K562 (cell line): ENCODE data around the gene CBX2. TPM values are rescaled to one million over a fixed set of nuclear protein-coding genes. Genes with fewer than 3 reads are reported as not detected.
A peak's percentile ranks its signal among the peaks of the same experiment; 100 is the strongest.

Experiments used
- ATAC-seq: fragments of 200-7000 bp; cut with Tn5 transposase; 3 replicates; pipeline ENCODE4 v1.9.1; 2020; ENCODE audit warnings: moderate library complexity
- BruUV-seq: library from RNA; stranded (reverse); fragments of 400-500 nt; replicated peaks from 2 replicates; lab custom pipeline; 2021; lab: Mats Ljungman, UMichigan
- CTCF ChIA-PET: fragments of 300-600 bp; formaldehyde crosslinking; extraction: SDS; loops from one replicate; lab custom pipeline; 2021; ENCODE audit warnings: low intra/inter-chr PET ratio; lab: Yijun Ruan, JAX
- POLR2A ChIA-PET: fragments of 300-600, 350-650 bp; sonication (Branson Sonifier 250); formaldehyde crosslinking; extraction: SDS; loops from one replicate; lab custom pipeline; 2021; ENCODE audit warnings: antibody characterized with exemption, inconsistent platforms; lab: Yijun Ruan, JAX
- DNase-seq, 4 experiments: peaks; one replicate each; pipeline versions ENCODE4 v3.0.0 to v3.0.0-alpha.2; 2011 to 2018; ENCODE audit warnings: low spot score in 3 of 4, mixed read lengths in 3 of 4; ENCODE audit errors: extremely low read depth in 1 of 4
- FAIRE-seq: peaks from 2 replicates; lab custom pipeline; 2011; peaks lifted over from hg19 to GRCh38; lab: Jason Lieb, UNC
- H2AFZ ChIP-seq: 2 replicates; pipeline ENCODE4 v1.6.0; 2011; ENCODE audit warnings: low read depth, low read length, control low read depth, inconsistent platforms
- H3K27ac ChIP-seq: fragments of 200-600 bp; 3 replicates; pipeline ENCODE4 v1.8.0; 2011; ENCODE audit warnings: low read depth, mild to moderate bottlenecking, control low read depth, inconsistent platforms, low read length, moderate library complexity, mixed read lengths; ENCODE audit errors: extremely low read depth
- H3K27me3 ChIP-seq, 2 experiments: fragments of 300-600 bp in 1 of 2; 2 replicates in 1 of 2; 3 replicates in 1 of 2; pipeline versions ENCODE4 v1.6.0 to v1.8.0; 2011; ENCODE audit warnings: inconsistent platforms in 2 of 2, low read length in 2 of 2, mild to moderate bottlenecking in 1 of 2, mixed read lengths in 1 of 2, moderate library complexity in 1 of 2; ENCODE audit not compliant: control insufficient read depth in 2 of 2, insufficient read depth in 2 of 2
- H3K36me3 ChIP-seq: fragments of 300-600 bp; 3 replicates; pipeline ENCODE4 v1.8.0; 2011; ENCODE audit warnings: mild to moderate bottlenecking, low read length, inconsistent platforms; ENCODE audit not compliant: control insufficient read depth, insufficient read depth
- H3K4me1 ChIP-seq, 2 experiments: fragments of 200-600 bp in 1 of 2; replicated peaks in 1 of 2; 2 replicates in 1 of 2; 3 replicates in 1 of 2; pipeline versions ENCODE4 v1.5.1 to v1.8.0; 2011; ENCODE audit warnings: inconsistent platforms in 2 of 2, low read length in 2 of 2, mild to moderate bottlenecking in 1 of 2, mixed read lengths in 1 of 2, moderate library complexity in 1 of 2; ENCODE audit not compliant: control insufficient read depth in 2 of 2, insufficient read depth in 2 of 2
- H3K4me2 ChIP-seq: 2 replicates; pipeline ENCODE4 v1.6.1; 2011; ENCODE audit warnings: low read length, control low read depth, inconsistent platforms, mixed read lengths; ENCODE audit not compliant: insufficient read depth
- H3K4me3 ChIP-seq: fragments of 200-600 bp; sonication (generic), shearing (Covaris generic); 2 replicates; pipeline ENCODE4 v1.5.1; 2016; ENCODE audit warnings: control low read depth, inconsistent platforms
- H3K79me2 ChIP-seq: fragments of 200-600 bp; 3 replicates; pipeline ENCODE4 v1.8.0; 2011; ENCODE audit warnings: low read length, inconsistent platforms; ENCODE audit not compliant: control insufficient read depth, insufficient read depth
- H3K9ac ChIP-seq, 2 experiments: 2 replicates each; pipeline versions ENCODE4 v1.6.0 to v1.6.1; 2011; ENCODE audit warnings: low read depth in 2 of 2, low read length in 2 of 2, control low read depth in 1 of 2, inconsistent platforms in 1 of 2, mild to moderate bottlenecking in 1 of 2, mixed read lengths in 1 of 2; ENCODE audit not compliant: insufficient read depth in 1 of 2
- H3K9me1 ChIP-seq: one replicate; pipeline ENCODE4 v1.6.0; 2011; ENCODE audit warnings: inconsistent platforms, mild to moderate bottlenecking, low read length, moderate library complexity; ENCODE audit not compliant: control insufficient read depth, insufficient read depth
- H3K9me3 ChIP-seq: replicated peaks from 2 replicates; pipeline ENCODE4 v1.5.1; 2011; ENCODE audit warnings: low read depth, low read length, inconsistent platforms; ENCODE audit not compliant: control insufficient read depth, insufficient read depth
- H4K20me1 ChIP-seq: replicated peaks from 2 replicates; pipeline ENCODE4 v1.6.1; 2011; ENCODE audit warnings: low read length, inconsistent platforms, mixed read lengths; ENCODE audit not compliant: control insufficient read depth, insufficient read depth
- CBX2 ChIP-seq: fragments of 200-600 bp; sonication (generic); IDR thresholded peaks from one replicate; pipeline ENCODE4 v1.6.1; 2012; ENCODE audit warnings: mild to moderate bottlenecking, low read length, inconsistent platforms; ENCODE audit not compliant: insufficient read depth, poor library complexity, severe bottlenecking
- CTBP1 ChIP-seq: fragments of 450-650 bp; IDR thresholded peaks from 2 replicates; pipeline ENCODE4 v1.6.1; 2016; ENCODE audit warnings: borderline replicate concordance
- ETV1 ChIP-seq: fragments of 450-650 bp; conservative IDR thresholded peaks from 2 replicates; pipeline ENCODE4 v1.6.1; 2016; ENCODE audit warnings: missing genetic modification characterization, control low read depth, low read depth, missing compliant biosample characterization
- FOS ChIP-seq: IDR thresholded peaks from 3 replicates; pipeline ENCODE4 v1.6.1; 2011; ENCODE audit not compliant: insufficient read length; ENCODE audit errors: extremely low read depth
- GATAD2A ChIP-seq: fragments of 450-650 bp; IDR thresholded peaks from 2 replicates; pipeline ENCODE4 v1.6.1; 2017
- MAFF ChIP-seq: IDR thresholded peaks from 2 replicates; pipeline ENCODE4 v1.6.1; 2012; ENCODE audit warnings: low read length, improper control_type of control experiment
- NFE2 ChIP-seq: IDR thresholded peaks from 2 replicates; pipeline ENCODE4 v1.6.1; 2014; ENCODE audit warnings: antibody characterized with exemption, low read depth
- PKNOX1 ChIP-seq: fragments of 450-650 bp; IDR thresholded peaks from 2 replicates; pipeline ENCODE4 v1.6.1; 2016
- RBFOX2 ChIP-seq: fragments of 200-400 bp; formaldehyde crosslinking; IDR thresholded peaks from 2 replicates; pipeline ENCODE4 v1.6.1; 2017; ENCODE audit warnings: low read depth, mild to moderate bottlenecking, low read length, moderate library complexity
- ZBTB7A ChIP-seq: IDR thresholded peaks from 2 replicates; pipeline ENCODE4 v1.6.1; 2011; ENCODE audit warnings: low read depth, mild to moderate bottlenecking, low read length, moderate library complexity, borderline replicate concordance; ENCODE audit not compliant: control insufficient read depth
- ZEB2 ChIP-seq: fragments of 450-650 bp; IDR thresholded peaks from 2 replicates; pipeline ENCODE4 v1.6.1; 2016
- ZNF124 ChIP-seq: sonication (generic); formaldehyde crosslinking; IDR thresholded peaks from 2 replicates; pipeline ENCODE4 v1.8.1; 2022; ENCODE audit warnings: missing genetic modification reagents
- ZNF395 ChIP-seq: fragments of 200-800 bp; sonication (Bioruptor generic); IDR thresholded peaks from 2 replicates; pipeline ENCODE4 v1.6.1; 2017; ENCODE audit warnings: missing genetic modification characterization, missing compliant biosample characterization
- ZNF639 ChIP-seq, 2 experiments: fragments of 200-800 bp in 1 of 2; sonication (Bioruptor generic) in 1 of 2; sonication (generic) in 1 of 2; formaldehyde crosslinking in 1 of 2; IDR thresholded peaks in 1 of 2; conservative IDR thresholded peaks in 1 of 2; 2 replicates each; pipeline versions ENCODE4 v1.5.0 to v1.6.1; 2016 to 2020; ENCODE audit warnings: missing compliant biosample characterization in 1 of 2, missing genetic modification characterization in 1 of 2, missing genetic modification reagents in 1 of 2
- WGBS: fragments of 100-300 bp; shearing (Covaris generic); methylation state at CpG from one replicate; pipeline ENCODE4 v1.1.6; 2016; ENCODE audit warnings: low coverage, mixed read lengths; ENCODE audit not compliant: insufficient coverage; ENCODE audit errors: missing lambda C conversion rate; 5-methylcytosine and 5-hydroxymethylcytosine counted together
- in situ Hi-C: fragments of 300-500 bp; cut with MboI; formaldehyde crosslinking; loops from 4 replicates; pipeline ENCODE4 v1.15.0; 2018; ENCODE audit warnings: inconsistent platforms, mixed read lengths
- intact Hi-C: fragments of 100-400 bp; cut with micrococcal nuclease; formaldehyde crosslinking; loops from 2 replicates; pipeline ENCODE4 v1.14.2; 2022
- polyA plus RNA-seq, 8 experiments: library from polyadenylated mRNA; depleted of rRNA in 4 of 8; stranded (reverse) in 5 of 8; unstranded in 3 of 8; fragments of >200 nt; fragmentation: Nextera tagmentation in 2 of 8; fragmentation: Illumina TruSeq in 1 of 8; extraction: Ambion mirVana in 2 of 8; extraction: Trizol in 1 of 8; gene quantifications; 2 replicates each; pipeline versions ENCODE4 v1.2.1 to v1.2.3, GENCODE V29; 2011 to 2014; ENCODE audit warnings: inconsistent platforms in 1 of 8, missing spikeins in 1 of 8
- total RNA-seq, 7 experiments: library from RNA; depleted of rRNA in 6 of 7; stranded (reverse); fragments of >200 nt in 6 of 7; fragmentation: Illumina TruSeq in 2 of 7; extraction: Trizol in 2 of 7; gene quantifications; 2 replicates each; pipeline versions ENCODE4 v1.2.1 to v1.2.3, GENCODE V29; 2011 to 2021; ENCODE audit warnings: low replicate concordance in 1 of 7
- TF ChIP-seq, protein P1 (sequence below): sonication (generic); formaldehyde crosslinking; IDR thresholded peaks from 2 replicates; pipeline ENCODE4 v1.8.0; 2022; ENCODE audit warnings: mild to moderate bottlenecking, missing genetic modification reagents

CBX2 gene
- total and polyA plus RNA-seq, 9 of the 15 experiments (the other 6 are each of a cell fraction or from before 2014, with no cell fraction given) = 0.66 to 26.9 (median 13.9) TPM

DNA sequence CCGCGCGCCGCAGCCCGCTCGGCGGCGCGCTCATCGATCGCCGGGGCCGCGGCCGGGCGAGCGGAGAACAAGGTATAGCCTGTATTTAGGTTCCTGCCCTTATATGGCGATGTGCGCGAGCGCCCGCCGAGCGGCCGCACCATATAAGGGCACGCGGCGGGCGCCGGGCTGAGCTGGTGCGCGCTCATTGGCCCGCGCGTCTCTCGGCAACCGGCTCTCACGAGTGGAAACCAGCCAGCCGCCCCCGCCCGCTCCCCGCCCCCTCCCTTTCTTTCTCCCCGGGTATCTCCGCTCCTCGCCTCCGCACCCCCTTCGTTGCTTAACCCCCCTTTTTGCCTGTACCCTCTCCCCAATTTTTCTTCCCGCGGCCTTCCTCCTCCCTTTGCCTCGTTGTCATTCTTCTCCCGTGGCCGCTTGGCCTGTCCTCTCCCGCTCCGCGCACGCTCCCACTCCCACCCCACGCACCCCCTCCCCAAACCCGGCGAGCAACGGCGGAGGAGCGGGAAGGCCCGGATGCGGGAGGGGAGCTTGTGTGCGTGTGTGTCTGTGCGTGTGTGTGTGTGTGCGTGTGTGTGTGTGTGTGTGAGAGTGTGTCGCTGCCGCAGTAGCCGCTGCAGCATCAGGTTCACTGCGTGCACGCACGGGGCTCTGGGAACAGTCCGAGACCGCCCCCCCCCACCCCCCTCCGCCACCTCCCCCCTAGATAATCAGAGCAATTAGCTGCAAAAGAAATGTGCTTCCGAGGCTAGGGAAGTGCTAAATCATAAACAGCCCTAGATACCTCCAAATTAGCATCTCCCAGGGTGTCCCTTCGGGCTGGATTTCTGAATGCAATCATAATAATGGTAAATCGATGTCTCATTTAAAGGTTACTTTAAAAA lies 32.4 kb downstream of the CBX2 start:
- Histone ChIP-seq H3K36me3 (no peaks in the 10 kb centered on the region), H3K27ac (peak overlapping the region; percentile 91; the same call in 2 of the 3 replicates), H3K27me3 (no peaks in the 10 kb centered on the region), H3K9me1 (no peaks in the 10 kb centered on the region), H3K9me3 (no peaks in the 10 kb centered on the region), H4K20me1 (no peaks in the 10 kb centered on the region), H3K9ac (peak overlapping the region; percentile 82 to 92; a peak in 3 of 4 replicates), H3K79me2 (no peaks in the 10 kb centered on the region), H2AFZ (peak overlapping the region; percentile 85), H3K4me3 (peak overlapping the region; percentile 49), H3K4me2 (peak overlapping the region; percentile 82), H3K4me1 (peaks cover 37 to 78% of the 10 kb centered on the region in 2 experiments)
- POLR2A ChIA-PET = interaction anchor here (0.5 to 18.8 kb wide), 7 partner anchors 10 to 66 kb away, joined by 4 to 386 read pairs (median 5); partner anchors contain the start of genes CBX2, CBX4 and CBX8
- peak; percentile 87 for FAIRE-seq
- intact Hi-C loops (loop anchor here (2.0 to 5.0 kb wide), 2 partner anchors 22 to 182 kb away; no protein-coding TSS in a partner anchor), in situ Hi-C loops (no loop called here)
- no TSS peak for BruUV-seq
- CTCF ChIA-PET = interaction anchor here (1.0 to 1.1 kb wide), 2 partner anchors 24 to 106 kb away, joined by 3 to 4 read pairs; no protein-coding TSS in a partner anchor
- 0% methylated on average over 14 of the region's 79 CpGs for WGBS
- peak; percentile 95 for ATAC-seq
- DNase-seq = peak; percentile 88 to 95 (median 92)
- TF ChIP-seq CTBP1 = peak; percentile 62; the same call in 1 of the 2 replicates
- no peak for TF ChIP-seq MAFF
- TF ChIP-seq GATAD2A = peak; percentile 92
- peak; percentile 34 for TF ChIP-seq ZBTB7A
- no peak for TF ChIP-seq ZEB2
- no peak for TF ChIP-seq CBX2
- no peak for TF ChIP-seq ZNF124 (CRISPR knock-in tag)
- no peak for TF ChIP-seq NFE2
- peak; percentile 58 for TF ChIP-seq FOS
- peak; percentile 97 for TF ChIP-seq ZNF395 (CRISPR knock-in tag)
- TF ChIP-seq ETV1 (tag) = peak; percentile 40; the same call in 1 of the 2 replicates
- TF ChIP-seq RBFOX2 = peak; percentile 71
- TF ChIP-seq, protein P1, sequence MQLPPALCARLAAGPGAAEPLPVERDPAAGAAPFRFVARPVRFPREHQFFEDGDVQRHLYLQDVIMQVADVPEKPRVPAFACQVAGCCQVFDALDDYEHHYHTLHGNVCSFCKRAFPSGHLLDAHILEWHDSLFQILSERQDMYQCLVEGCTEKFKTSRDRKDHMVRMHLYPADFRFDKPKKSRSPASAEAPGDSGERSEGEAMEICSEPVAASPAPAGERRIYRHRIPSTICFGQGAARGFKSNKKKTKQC = no peak
- peak; percentile 26; the same call in 1 of the 2 replicates for TF ChIP-seq PKNOX1
- TF ChIP-seq ZNF639 (CRISPR knock-in tag; conservative IDR thresholded peaks at IDR 0.05 in 1 of 2, IDR thresholded peaks at IDR 0.05 in 1 of 2) = peak in 1 of 2 experiments; percentile 96; a peak in 2 of 4 replicates
